ENCODE data around the gene PDE4B. TPM values are rescaled to one million over a fixed set of nuclear protein-coding genes. Genes with fewer than 3 reads are reported as not detected.

The PDE4B gene
- total and polyA plus RNA-seq, 7 donors = 4.1 to 191 (median 16.3) TPM

DNA sequence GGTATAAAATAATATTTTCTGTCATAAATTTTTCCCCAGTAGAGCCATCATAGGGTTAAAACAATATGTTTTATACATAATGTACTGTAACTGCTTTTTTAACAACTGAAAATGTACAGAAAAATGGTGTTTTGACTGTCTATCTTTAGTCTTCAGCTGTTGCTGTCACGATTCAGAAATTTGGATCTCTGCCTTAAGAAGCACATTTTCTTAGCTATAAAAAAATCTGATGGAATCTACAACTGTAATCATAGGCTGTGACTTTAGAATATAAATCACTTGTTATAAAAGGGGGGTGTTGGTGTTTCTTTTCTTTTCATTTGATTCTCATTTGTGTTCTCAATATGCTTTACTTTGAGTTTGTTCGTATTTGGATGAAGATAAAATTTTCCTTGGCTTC, 187.5 kb downstream of the PDE4B start:
- WGBS, 3 donors = 20 to 37% (median 25%) methylated on average over 2 of the region's 2 CpGs
- Histone ChIP-seq H3K4me3 (no peak overlapping the region), H3K4me1 (no peaks in the 10 kb centered on the region), H3K27ac (no peak overlapping the region), H3K9me3 (peaks cover 4% of the 10 kb centered on the region), H3K27me3 (ENCODE audit: insufficient read depth in 3 of 3, low read length in 2 of 3) (no peaks in the 10 kb centered on the region), H3K36me3 (ENCODE audit: insufficient read depth in 1 of 2, low read depth in 1 of 2) (no peaks in the 10 kb centered on the region)
- ATAC-seq (no peak), DNase-seq (no peak)
- intact Hi-C loops (cut with DNase I) = no loop called here
- TF ChIP-seq CTCF (IDR thresholded peaks at IDR 0.05) = no peak

GRCh38 chr1:65983500-65983899, 190.8 kb downstream of the PDE4B start:
- intact Hi-C loops (cut with DNase I) = no loop called here
- TF ChIP-seq CTCF (IDR thresholded peaks at IDR 0.05) = no peak
- ATAC-seq = no peak

DNA sequence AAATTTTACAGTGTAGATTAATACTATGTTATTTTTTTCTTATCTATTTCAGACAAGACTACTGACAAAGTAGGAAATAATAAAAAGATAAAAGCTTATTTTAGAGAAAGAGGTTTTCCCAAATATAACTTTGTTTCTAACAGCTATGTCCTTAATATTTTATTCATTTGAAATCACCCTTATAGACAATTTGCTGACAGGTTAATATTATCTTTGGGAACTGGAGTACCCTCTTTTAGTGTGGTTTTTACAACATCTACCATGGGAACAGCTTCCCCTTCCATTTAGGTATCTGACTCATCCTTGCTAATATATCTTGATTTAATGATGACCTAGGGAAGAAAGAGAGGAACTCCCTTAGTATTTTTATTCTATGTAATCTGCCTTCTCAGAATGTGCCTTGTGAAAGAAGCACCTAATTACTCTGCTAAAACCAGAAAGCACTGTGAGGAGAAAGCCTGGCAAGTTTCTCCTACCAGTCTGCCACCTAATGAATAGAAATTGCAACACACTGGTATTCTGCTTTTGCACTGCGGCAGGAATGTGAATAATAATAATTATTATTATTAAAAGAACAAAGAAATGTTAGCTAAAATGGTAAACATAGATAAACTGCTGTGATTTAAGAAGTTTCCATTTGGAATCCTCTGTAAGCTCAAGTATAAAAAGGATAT, 192.8 kb downstream of the PDE4B start:
- no peaks in the 10 kb centered on the region for H3K4me1 ChIP-seq
- TF ChIP-seq CTCF (IDR thresholded peaks at IDR 0.05) = no peak
- intact Hi-C loops (cut with DNase I) = no loop called here
- DNase-seq = no peak
- H3K27me3 ChIP-seq (ENCODE audit: insufficient read depth in 3 of 3, low read length in 2 of 3) = no peaks in the 10 kb centered on the region
- H3K36me3 ChIP-seq (ENCODE audit: insufficient read depth in 1 of 2, low read depth in 1 of 2) = no peaks in the 10 kb centered on the region
- 72 to 84% (median 73%) methylated on average over 1 of the region's 1 CpG for WGBS, 3 donors
- no peak overlapping the region for H3K27ac ChIP-seq
- no peaks in the 10 kb centered on the region for H3K9me3 ChIP-seq
- ATAC-seq = no peak
- no peak overlapping the region for H3K4me3 ChIP-seq

More at GRCh38 chr1:65983500-65983899, 190.8 kb downstream of the PDE4B start:
- H3K4me1 ChIP-seq = no peaks in the 10 kb centered on the region
- no peaks in the 10 kb centered on the region for H3K36me3 ChIP-seq (ENCODE audit: insufficient read depth in 1 of 2, low read depth in 1 of 2)
- H3K27me3 ChIP-seq (ENCODE audit: insufficient read depth in 3 of 3, low read length in 2 of 3) = no peaks in the 10 kb centered on the region
- no peak overlapping the region for H3K4me3 ChIP-seq
- H3K9me3 ChIP-seq = no peaks in the 10 kb centered on the region
- no peak for DNase-seq
- no peak overlapping the region for H3K27ac ChIP-seq
- 83 to 87% (median 85%) methylated on average over 5 of the region's 5 CpGs for WGBS, 3 donors

GRCh38 chr1:65986146-65986545, 193.5 kb downstream of the PDE4B start:
- Histone ChIP-seq H3K27me3 (ENCODE audit: insufficient read depth in 3 of 3, low read length in 2 of 3) (no peaks in the 10 kb centered on the region), H3K36me3 (ENCODE audit: insufficient read depth in 1 of 2, low read depth in 1 of 2) (no peaks in the 10 kb centered on the region), H3K4me3 (no peak overlapping the region), H3K4me1 (no peaks in the 10 kb centered on the region), H3K27ac (no peak overlapping the region), H3K9me3 (no peaks in the 10 kb centered on the region)
- no peak for TF ChIP-seq CTCF (IDR thresholded peaks at IDR 0.05)
- DNase-seq = no peak
- 42 to 52% (median 43%) methylated on average over 1 of the region's 1 CpG for WGBS, 3 donors
- intact Hi-C loops (cut with DNase I) = no loop called here
- no peak for ATAC-seq

DNA sequence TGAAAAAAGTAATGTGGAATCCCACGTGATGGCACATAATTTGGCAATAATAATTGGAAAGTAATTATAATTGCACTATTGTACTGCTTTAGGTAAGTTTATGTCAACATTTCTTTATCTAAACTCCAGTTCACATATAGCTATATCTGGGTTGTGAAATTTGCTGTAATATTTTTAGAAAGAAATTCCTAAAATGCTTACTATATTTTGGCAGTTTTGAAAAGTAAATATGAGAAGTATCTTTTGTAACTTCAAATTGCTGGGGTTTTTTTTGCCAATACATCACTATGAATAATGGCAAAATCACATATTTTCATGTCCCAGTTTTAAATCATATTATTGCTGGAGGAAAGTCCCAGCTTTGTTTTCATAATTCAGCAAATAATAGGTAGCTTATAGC, 197.5 kb downstream of the PDE4B start:
- TF ChIP-seq CTCF (IDR thresholded peaks at IDR 0.05) = no peak
- Histone ChIP-seq H3K9me3 (no peaks in the 10 kb centered on the region), H3K4me3 (no peak overlapping the region), H3K27ac (no peak overlapping the region), H3K36me3 (ENCODE audit: insufficient read depth in 1 of 2, low read depth in 1 of 2) (no peaks in the 10 kb centered on the region), H3K27me3 (ENCODE audit: insufficient read depth in 3 of 3, low read length in 2 of 3) (no peaks in the 10 kb centered on the region), H3K4me1 (no peaks in the 10 kb centered on the region)
- intact Hi-C loops (cut with DNase I) = no loop called here
- DNase-seq = no peak
- no peak for ATAC-seq
- WGBS, 3 donors = 14 to 37% (median 23%) methylated on average over 1 of the region's 1 CpG

Measured in psoas muscle (tissue), 8 donors.